GM23338 (cell line): ENCODE results near the gene DDA1. TPM values are rescaled to one million over a fixed set of nuclear protein-coding genes. Genes with fewer than 3 reads are reported as not detected.

Source experiments
- ATAC-seq: fragments of 200-7000 bp; cut with Tn5 transposase; 3 replicates; pipeline ENCODE4 v1.9.1; 2020
- DNase-seq: peaks from one replicate; pipeline ENCODE4 v3.0.0-alpha.2; 2015; ENCODE audit warnings: low spot score
- H2AFZ ChIP-seq: fragments of 200-600 bp; sonication (generic); 2 replicates; pipeline ENCODE4 v1.8.0; 2016; ENCODE audit warnings: antibody characterized with exemption, mild to moderate bottlenecking, moderate library complexity
- H3F3A ChIP-seq: fragments of 200-600 bp; sonication (generic); replicated peaks from 2 replicates; pipeline ENCODE4 v1.8.0; 2017; ENCODE audit warnings: antibody characterized with exemption, mixed run types, low read depth
- H3K27ac ChIP-seq: fragments of 200-600 bp; sonication (generic); 2 replicates; pipeline ENCODE4 v1.6.1; 2016; ENCODE audit warnings: low read depth
- H3K27me3 ChIP-seq: fragments of 200-600 bp; sonication (generic); 2 replicates; pipeline ENCODE4 v1.8.0; 2016; ENCODE audit warnings: mild to moderate bottlenecking, mixed run types, moderate library complexity; ENCODE audit not compliant: insufficient read depth
- H3K36me3 ChIP-seq: fragments of 200-600 bp; sonication (generic); 2 replicates; pipeline ENCODE4 v1.8.0; 2016; ENCODE audit warnings: mild to moderate bottlenecking; ENCODE audit not compliant: insufficient read depth
- H3K4me1 ChIP-seq: fragments of 200-600 bp; sonication (generic); 2 replicates; pipeline ENCODE4 v1.8.0; 2016; ENCODE audit warnings: mild to moderate bottlenecking, moderate library complexity; ENCODE audit not compliant: insufficient read depth
- H3K4me2 ChIP-seq: fragments of 200-600 bp; sonication (generic); 2 replicates; pipeline ENCODE4 v1.7.1; 2017; ENCODE audit warnings: mixed run types
- H3K4me3 ChIP-seq: fragments of 200-600 bp; sonication (generic); 2 replicates; pipeline ENCODE4 v1.6.1; 2016; ENCODE audit warnings: mixed run types
- H3K79me2 ChIP-seq: fragments of 200-600 bp; sonication (generic); replicated peaks from 2 replicates; pipeline ENCODE4 v1.8.0; 2017; ENCODE audit warnings: mild to moderate bottlenecking; ENCODE audit not compliant: insufficient read depth
- H3K9me2 ChIP-seq: fragments of 200-600 bp; sonication (generic); 2 replicates; pipeline ENCODE4 v1.8.0; 2017; ENCODE audit not compliant: insufficient read depth
- H4K20me1 ChIP-seq: fragments of 200-600 bp; sonication (generic); replicated peaks from 2 replicates; pipeline ENCODE4 v1.8.0; 2017; ENCODE audit warnings: mild to moderate bottlenecking; ENCODE audit not compliant: insufficient read depth
- H3K27ac Mint-ChIP-seq: 2 replicates; pipeline ENCODE4 v1.8.0; 2020; ENCODE audit warnings: inconsistent platforms, mild to moderate bottlenecking, moderate library complexity, mixed read lengths
- H3K27me3 Mint-ChIP-seq: 3 replicates; pipeline ENCODE4 v1.8.0; 2022; ENCODE audit warnings: low read depth, mild to moderate bottlenecking, moderate library complexity, mixed read lengths, inconsistent platforms; ENCODE audit not compliant: insufficient read depth, poor library complexity
- H3K36me3 Mint-ChIP-seq: 3 replicates; pipeline ENCODE4 v1.8.0; 2021; ENCODE audit warnings: low read depth, mild to moderate bottlenecking, inconsistent platforms, moderate library complexity, mixed read lengths
- H3K4me1 Mint-ChIP-seq: 3 replicates; pipeline ENCODE4 v1.8.0; 2020; ENCODE audit warnings: mild to moderate bottlenecking, inconsistent platforms, mixed read lengths
- H3K4me3 Mint-ChIP-seq: 3 replicates; pipeline ENCODE4 v1.8.0; 2021; ENCODE audit warnings: moderate library complexity, mild to moderate bottlenecking, inconsistent platforms, mixed read lengths
- H3K9me3 Mint-ChIP-seq: 3 replicates; pipeline ENCODE4 v1.8.0; 2020; ENCODE audit warnings: moderate library complexity, mild to moderate bottlenecking, inconsistent platforms, mixed read lengths
- CREB1 ChIP-seq: fragments of 250-450 bp; sonication (Bioruptor Pico); IDR thresholded peaks from 2 replicates; pipeline ENCODE4 v1.5.0; 2020; ENCODE audit warnings: low read depth, mild to moderate bottlenecking, moderate library complexity
- CTCF ChIP-seq, 2 experiments: fragments of 200-600 bp in 1 of 2; sonication (generic) in 1 of 2; conservative IDR thresholded peaks; 2 replicates each; pipeline versions ENCODE4 v1.5.1 to v1.6.1; 2016 to 2017; ENCODE audit warnings: antibody characterized with exemption in 2 of 2, low read depth in 2 of 2, mild to moderate bottlenecking in 2 of 2, moderate library complexity in 1 of 2
- ETS1 ChIP-seq: IDR thresholded peaks from 2 replicates; pipeline ENCODE4 v1.6.1; 2016; ENCODE audit warnings: antibody characterized with exemption
- EZH2 ChIP-seq: fragments of 200-600 bp; sonication (generic); IDR thresholded peaks from one replicate; pipeline ENCODE4 v1.8.0; 2017; ENCODE audit warnings: antibody characterized with exemption, mild to moderate bottlenecking, low read depth; ENCODE audit not compliant: unreplicated experiment
- EZH2phosphoT487 ChIP-seq: fragments of 200-600 bp; sonication (generic); IDR thresholded peaks from one replicate; pipeline ENCODE4 v1.8.1; 2018; ENCODE audit warnings: antibody characterized with exemption; ENCODE audit not compliant: unreplicated experiment
- JUNB ChIP-seq: IDR thresholded peaks from one replicate; pipeline ENCODE4 v1.6.1; 2016; ENCODE audit warnings: antibody characterized with exemption; ENCODE audit not compliant: unreplicated experiment
- NANOG ChIP-seq: IDR thresholded peaks from 2 replicates; pipeline ENCODE4 v1.6.1; 2016; ENCODE audit warnings: antibody characterized with exemption, borderline replicate concordance
- POLR2AphosphoS5 ChIP-seq: IDR thresholded peaks from 2 replicates; pipeline ENCODE4 v1.6.1; 2016; ENCODE audit warnings: antibody characterized with exemption, low read depth
- REST ChIP-seq: IDR thresholded peaks from one replicate; pipeline ENCODE4 v1.6.1; 2018; ENCODE audit warnings: antibody characterized with exemption; ENCODE audit not compliant: unreplicated experiment
- ZNF114 ChIP-seq: fragments of 250-450 bp; sonication (Bioruptor Pico); IDR thresholded peaks from 2 replicates; pipeline ENCODE4 v1.5.0; 2020; ENCODE audit warnings: mild to moderate bottlenecking, moderate library complexity
- ZNF331 ChIP-seq: fragments of 250-450 bp; sonication (Bioruptor Pico); IDR thresholded peaks from 2 replicates; pipeline ENCODE4 v1.5.0; 2020; ENCODE audit warnings: low read depth, mild to moderate bottlenecking, moderate library complexity
- polyA plus RNA-seq: library from polyadenylated mRNA; unstranded; fragments of >200 nt; fragmentation: Nextera tagmentation; extraction: Ambion mirVana; gene quantifications from 2 replicates; pipeline ENCODE4 v1.2.1, GENCODE V29; 2016
- total RNA-seq: library from RNA; depleted of rRNA; stranded (reverse); fragments of >200 nt; shearing (Covaris generic); gene quantifications from 2 replicates; pipeline ENCODE4 v1.2.3, GENCODE V29; 2014

Gene DDA1
- total and polyA plus RNA-seq, 2 experiments from 2014 or later, result 34.6 to 107 TPM

GRCh38 chr19:17259934-17260333 is 49.4 kb upstream of the DDA1 start:
- Histone ChIP-seq H3K27me3 (no peaks in the 10 kb centered on the region), H3K4me3 (no peak overlapping the region), H2AFZ (no peak overlapping the region), H3K4me2 (no peak overlapping the region), H3K36me3 (peaks cover 3% of the 10 kb centered on the region; the same call in 1 of the 2 replicates), H3K4me1 (0 out of 2 replicates have a peak, but pooled peaks cover 5% of the 10 kb centered on the region), H3F3A (0 out of 2 replicates have a peak, but pooled peaks cover 2% of the 10 kb centered on the region), H3K9me2 (no peaks in the 10 kb centered on the region), H3K27ac (no peak overlapping the region), H4K20me1 (no peaks in the 10 kb centered on the region), H3K79me2 (no peaks in the 10 kb centered on the region)
- Mint-ChIP-seq H3K36me3 (peaks cover 34% of the 10 kb centered on the region), H3K9me3 (peaks cover 21% of the 10 kb centered on the region; the same call in 2 of the 3 replicates), H3K4me1 (peaks cover 18% of the 10 kb centered on the region), H3K4me3 (no peak overlapping the region), H3K27me3 (peaks cover 22% of the 10 kb centered on the region), H3K27ac (no peak overlapping the region)
- no peak for TF ChIP-seq CREB1 (CRISPR knock-in tag)
- no peak for TF ChIP-seq REST
- TF ChIP-seq JUNB, result no peak
- TF ChIP-seq POLR2AphosphoS5, result no peak
- no peak for TF ChIP-seq EZH2phosphoT487
- no peak for TF ChIP-seq ZNF331 (CRISPR knock-in tag)
- no peak for TF ChIP-seq EZH2
- ATAC-seq (no peak), DNase-seq (no peak)

DNA sequence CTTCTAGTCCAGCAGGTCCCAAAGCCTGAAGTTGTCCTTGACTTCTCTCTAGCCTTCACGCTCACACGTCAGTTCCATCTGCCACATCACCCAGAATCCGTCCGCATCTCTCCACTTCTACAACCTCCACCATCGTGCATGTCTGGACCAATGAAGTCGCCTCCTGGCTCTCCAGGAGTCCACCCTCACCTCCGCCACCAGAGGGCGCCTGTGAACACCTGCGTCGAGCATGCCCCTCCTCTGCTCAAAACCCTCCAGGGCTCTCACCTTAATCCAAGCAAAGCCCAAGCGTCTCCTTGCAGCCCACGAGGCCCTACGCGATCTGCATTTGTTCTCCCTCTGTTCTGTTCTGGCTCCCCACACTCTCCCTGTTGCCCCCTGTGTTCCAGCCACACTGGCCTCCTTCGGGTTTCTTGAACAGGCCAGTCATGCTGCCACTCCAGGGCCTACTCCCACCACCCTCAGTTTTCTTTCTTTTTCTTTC is 48.5 kb upstream of the DDA1 start:
- Histone ChIP-seq H4K20me1 (no peaks in the 10 kb centered on the region), H3K9me2 (no peaks in the 10 kb centered on the region), H3K27ac (peak overlapping the region; percentile 88; the same call in 1 of the 2 replicates), H3K4me3 (no peak overlapping the region), H2AFZ (no peak overlapping the region), H3K36me3 (peaks cover 3% of the 10 kb centered on the region; the same call in 1 of the 2 replicates), H3K4me2 (no peak overlapping the region), H3F3A (0 out of 2 replicates have a peak, but pooled peaks cover 2% of the 10 kb centered on the region), H3K27me3 (no peaks in the 10 kb centered on the region), H3K79me2 (no peaks in the 10 kb centered on the region), H3K4me1 (0 out of 2 replicates have a peak, but pooled peaks cover 5% of the 10 kb centered on the region)
- H3K27me3 Mint-ChIP-seq, result peaks cover 20% of the 10 kb centered on the region
- DNase-seq (peak; percentile 96), ATAC-seq (peak; percentile 94)
- H3K27ac Mint-ChIP-seq, result peak overlapping the region; percentile 87
- peaks cover 21% of the 10 kb centered on the region; the same call in 2 of the 3 replicates for H3K9me3 Mint-ChIP-seq
- H3K4me1 Mint-ChIP-seq, result peaks cover 18% of the 10 kb centered on the region
- peak overlapping the region; percentile 36; the same call in 1 of the 3 replicates for H3K4me3 Mint-ChIP-seq
- peaks cover 31% of the 10 kb centered on the region for H3K36me3 Mint-ChIP-seq
- TF ChIP-seq NANOG (no peak), POLR2AphosphoS5 (peak; percentile 35; the same call in 1 of the 2 replicates), CREB1 (CRISPR knock-in tag) (peak; percentile 73), CTCF (conservative IDR thresholded peaks at IDR 0.05; ENCODE audit: low read depth in 2 of 2) (peak; percentile 95 to 96), REST (no peak), ZNF331 (CRISPR knock-in tag) (no peak), ETS1 (no peak), EZH2phosphoT487 (no peak), ZNF114 (CRISPR knock-in tag) (no peak), EZH2 (no peak)
